HG03565 (cell line): ENCODE measurements around the gene SLC17A6.

Source experiments
- ATAC-seq: cut with Tn5 transposase; IDR thresholded peaks from one replicate; pipeline ENCODE4 v1.9.1; 2021; ENCODE audit warnings: mild to moderate bottlenecking, moderate library complexity; ENCODE audit not compliant: unreplicated experiment

The SLC17A6 gene

DNA sequence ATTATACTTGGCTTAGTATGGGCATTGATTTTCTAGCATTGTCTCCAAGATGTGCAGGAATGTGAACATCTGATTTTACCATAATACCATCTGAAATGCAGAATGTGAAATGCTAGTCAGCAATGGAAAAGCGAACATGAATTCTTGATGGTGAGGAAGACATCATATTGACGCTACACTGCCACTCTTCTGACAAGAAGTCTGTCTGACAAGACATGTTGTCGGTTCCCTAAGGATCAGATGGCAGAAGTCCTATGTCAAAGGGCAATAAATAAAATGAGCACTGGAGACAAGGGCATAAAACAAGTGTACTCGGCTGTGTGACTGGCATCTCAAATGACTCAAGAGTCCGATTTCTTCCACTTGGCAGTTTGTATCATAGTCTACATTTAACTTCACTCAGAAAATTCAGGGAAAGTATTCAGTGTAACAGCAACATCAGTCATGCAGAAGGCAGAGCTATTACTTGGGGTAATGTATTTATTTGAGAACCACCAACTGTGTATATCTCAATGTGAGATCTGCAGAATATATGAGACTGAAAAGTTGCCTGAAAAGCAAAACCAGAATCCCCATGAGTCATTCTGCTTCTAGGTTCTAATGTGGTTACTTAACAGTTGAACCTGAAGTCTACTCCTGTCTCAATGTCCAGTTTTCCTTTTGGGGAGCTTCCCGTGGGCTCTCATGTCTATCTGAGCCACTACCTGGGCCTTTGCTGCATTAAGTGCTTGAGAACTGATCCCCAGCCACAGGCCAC, 51.5 kb downstream of the SLC17A6 start:
- no peak for ATAC-seq

DNA sequence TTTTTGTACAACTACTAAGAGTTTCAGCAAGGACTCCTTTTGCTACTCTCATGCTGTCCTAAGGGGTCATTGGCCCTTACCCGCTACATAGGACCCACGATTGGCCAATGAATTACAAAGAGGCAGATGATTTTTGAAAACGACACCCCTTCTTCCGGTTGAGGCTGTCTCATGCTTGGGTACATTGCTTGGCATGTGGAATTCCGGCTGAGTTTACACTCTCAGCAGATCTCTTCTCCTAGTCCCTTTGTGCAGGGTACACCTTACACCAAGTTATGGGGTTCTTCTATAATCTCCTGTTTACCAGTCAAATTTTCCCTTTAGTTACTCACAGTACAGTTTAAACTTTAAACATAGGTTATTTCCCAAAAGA, 52.1 kb downstream of the SLC17A6 start:
- no peak for ATAC-seq

DNA sequence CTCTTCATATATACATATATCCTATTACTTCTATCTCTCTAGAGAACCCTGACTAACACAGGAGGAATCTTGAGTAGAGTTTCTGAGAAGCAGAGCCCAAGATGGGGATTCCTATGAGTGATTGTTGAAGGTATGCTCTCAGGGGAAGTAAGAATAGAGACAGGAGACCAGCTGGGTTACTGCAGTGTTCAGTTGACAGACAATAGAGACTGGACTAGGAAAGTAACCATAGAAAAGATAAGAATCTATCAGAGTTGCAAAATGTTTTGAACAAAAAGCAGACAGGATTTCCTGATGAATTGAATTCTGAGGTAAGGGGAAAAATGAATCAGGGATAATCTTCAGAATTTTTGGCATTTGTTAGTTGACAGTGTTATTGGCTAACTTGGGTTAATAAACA, 54.4 kb downstream of the SLC17A6 start:
- no peak for ATAC-seq

DNA sequence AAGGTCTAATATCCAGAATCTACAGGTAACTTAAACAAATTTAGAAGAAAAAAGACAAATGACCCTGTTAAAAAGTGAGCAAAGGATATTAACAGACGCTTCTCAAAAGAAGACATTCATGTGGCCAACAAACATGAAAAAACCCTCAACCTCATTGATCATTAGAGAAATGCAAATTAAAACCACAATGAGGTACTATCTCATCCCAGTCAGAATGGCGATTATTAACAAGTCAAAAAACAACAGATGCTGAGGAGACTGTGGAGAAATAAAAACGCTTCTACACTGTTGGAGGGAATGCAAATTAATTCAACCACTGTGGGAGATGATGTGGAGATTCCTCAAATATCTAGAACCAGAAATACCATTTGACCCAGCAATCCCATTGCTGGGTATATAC, 67.2 kb downstream of the SLC17A6 start:
- no peak for ATAC-seq

DNA sequence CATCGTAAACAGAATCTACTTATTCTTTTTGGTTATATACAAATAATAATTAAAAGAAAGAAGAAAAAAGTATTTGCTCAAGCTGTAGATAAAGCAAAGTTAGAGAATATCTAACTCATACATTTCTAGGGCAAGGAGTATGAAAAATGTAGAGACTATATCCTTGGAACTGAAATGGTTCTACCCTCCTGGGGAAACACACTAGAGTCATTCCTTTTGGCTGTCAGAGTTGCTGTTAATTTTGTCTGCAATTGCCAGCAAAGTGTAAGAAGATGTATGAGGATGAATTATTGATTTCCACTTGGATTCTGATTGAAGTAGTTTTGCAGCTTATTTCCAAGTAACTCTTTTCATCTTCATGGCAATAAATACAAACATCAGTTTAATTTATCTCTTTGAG, 69.1 kb downstream of the SLC17A6 start:
- ATAC-seq, result no peak

DNA sequence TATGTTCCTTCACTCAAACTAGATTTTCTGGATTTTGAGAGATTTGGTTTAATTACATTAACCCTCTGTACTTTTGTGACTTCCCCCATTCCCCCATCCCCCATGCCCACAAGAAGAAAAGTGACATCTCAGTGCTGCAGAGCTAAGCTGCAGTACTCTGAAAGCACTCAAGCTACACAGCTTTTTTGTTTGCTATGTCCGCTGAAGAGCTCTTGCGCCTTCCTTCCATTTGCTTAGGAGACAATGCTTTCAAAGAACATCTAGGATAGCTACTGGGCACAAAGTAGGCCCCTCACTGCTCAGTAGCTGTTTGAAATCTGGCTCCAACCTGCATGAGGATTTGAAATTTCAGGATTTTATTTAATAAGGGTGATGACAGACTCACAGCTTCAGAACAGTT, 69.7 kb downstream of the SLC17A6 start:
- no peak for ATAC-seq

DNA sequence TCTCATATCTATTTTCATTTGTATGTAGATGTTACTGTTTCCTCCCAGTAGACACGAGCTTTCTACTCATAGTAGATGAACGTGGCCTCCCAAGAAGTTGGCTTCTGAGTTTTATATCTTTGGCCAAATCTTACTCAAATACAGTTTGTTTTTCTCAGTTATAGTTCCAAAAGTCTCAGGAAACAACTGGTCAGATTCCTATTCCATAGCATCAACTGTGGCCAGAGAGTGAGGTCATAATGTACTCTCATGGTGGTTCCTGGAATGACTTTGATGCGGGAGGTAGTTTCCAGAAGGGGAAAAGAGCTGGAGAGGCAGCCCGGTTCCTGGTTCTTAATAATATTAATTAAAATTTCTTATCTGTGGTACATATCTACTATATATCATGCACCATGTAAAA, 77.3 kb downstream of the SLC17A6 start:
- ATAC-seq, result no peak

DNA sequence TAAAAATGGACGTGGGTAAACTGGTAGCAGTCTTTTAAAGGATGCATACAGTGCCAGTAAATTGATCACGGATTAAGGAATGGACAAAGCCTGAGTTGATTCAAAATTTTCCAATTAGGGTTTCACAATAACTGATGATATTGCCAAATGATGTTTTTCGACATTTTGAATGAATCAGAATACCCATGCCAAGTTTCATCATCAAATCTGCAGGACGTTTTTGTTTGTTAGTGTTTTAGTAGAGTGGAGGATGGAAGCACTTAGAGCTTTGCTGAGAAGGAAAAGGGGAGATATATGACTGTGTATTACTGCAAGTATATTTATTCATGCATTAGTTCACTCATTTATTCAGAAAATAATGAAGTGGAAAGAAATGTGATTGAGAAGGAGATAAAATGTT, 78.3 kb downstream of the SLC17A6 start:
- no peak for ATAC-seq

DNA sequence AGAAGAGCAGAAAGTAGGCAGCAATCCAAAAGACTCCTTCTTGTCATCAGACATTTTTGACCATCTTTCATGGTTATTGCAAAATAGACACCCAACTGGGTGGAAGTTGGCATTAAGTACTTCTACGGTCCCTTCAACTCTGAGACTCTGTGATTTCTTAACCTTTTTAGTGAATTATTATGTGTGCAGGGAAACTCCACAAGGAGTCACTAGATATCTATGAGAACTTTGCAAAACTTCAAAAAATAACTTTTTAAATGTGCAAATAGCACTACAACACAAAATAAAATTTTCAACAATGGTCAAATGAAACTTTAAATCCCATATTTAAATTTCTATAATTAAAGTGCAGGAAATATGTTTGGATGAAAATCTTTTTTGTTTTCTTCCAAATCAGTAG, 88.7 kb downstream of the SLC17A6 start:
- ATAC-seq, result no peak
